ENCODE data around the gene SENP3. TPM values are rescaled to one million over a fixed set of nuclear protein-coding genes. Genes with fewer than 3 reads are reported as not detected.

SENP3 gene
- total and polyA plus RNA-seq, 2 donors (not counting 3 experiments of a cell fraction or from before 2014, with no cell fraction given), result 63.4 to 96.5 TPM

GRCh38 chr17:7513850-7514419, 47.8 kb upstream of the SENP3 start:
- Histone ChIP-seq H3K36me3 (ENCODE audit: control insufficient read depth in 2 of 2, extremely low read depth in 1 of 2, insufficient read depth in 2 of 2, low read length in 2 of 2) (peaks cover 16 to 49% of the 10 kb centered on the region in 2 experiments), H3K9me1 (replicated peaks; ENCODE audit: control insufficient read depth, extremely low read depth, insufficient read depth, low read length) (no peaks in the 10 kb centered on the region), H3K9ac (replicated peaks; ENCODE audit: extremely low read depth, insufficient read depth, low read length) (no peak overlapping the region), H3K4me3 (replicated peaks in 1 of 3; ENCODE audit: insufficient read depth in 1 of 3, low read depth in 1 of 3, low read length in 3 of 3) (no peak overlapping the region), H3K27ac (ENCODE audit: insufficient read depth, low read depth, low read length) (no peak overlapping the region), H3K4me2 (ENCODE audit: insufficient read depth, low read length) (no peak overlapping the region), H3K4me1 (ENCODE audit: control insufficient read depth, extremely low read depth, insufficient read depth, low read length) (no peaks in the 10 kb centered on the region), H3K9me3 (replicated peaks; ENCODE audit: control insufficient read depth, insufficient read depth, low read length) (no peaks in the 10 kb centered on the region), H3K27me3 (ENCODE audit: control insufficient read depth in 2 of 2, insufficient read depth in 2 of 2, low read length in 2 of 2) (no peaks in the 10 kb centered on the region), H4K20me1 (replicated peaks; ENCODE audit: control insufficient read depth, extremely low read depth, insufficient read depth, low read length) (no peaks in the 10 kb centered on the region), H3K79me2 (ENCODE audit: control insufficient read depth, insufficient read depth, low read length) (no peaks in the 10 kb centered on the region), H2AFZ (ENCODE audit: low read depth, low read length) (no peak overlapping the region)
- BruUV-seq (replicated peaks), result no TSS peak
- CTCF ChIA-PET, result interaction anchor here (0.8 to 5.7 kb wide), 22 partner anchors 9 to 527 kb away, joined by 3 to 314 read pairs (median 5); partner anchors contain the start of genes NEURL4, SENP3, TMEM256 and TNFSF12
- intact Hi-C loops (cut with micrococcal nuclease) (loop anchor here (1.0 kb wide), 2 partner anchors 47 to 75 kb away; partner anchors contain the start of gene SENP3), dilution Hi-C loops (cut with MboI; ENCODE audit: extremely low pct_ligation_motif_present, low sequenced_read_pairs) (no loop called here)
- no peak for DNase-seq (ENCODE audit: low read depth, low spot score)
- TF ChIP-seq EZH2 (IDR thresholded peaks at IDR 0.05; ENCODE audit: borderline replicate concordance, low read depth, low read length, severe bottlenecking), result no peak
- no peak for TF ChIP-seq GATA2 (IDR thresholded peaks at IDR 0.05; ENCODE audit: insufficient read depth, insufficient read length, low read depth, low read length)
- no peak for TF ChIP-seq FOS (IDR thresholded peaks at IDR 0.05; ENCODE audit: borderline replicate concordance, insufficient read depth, low read length)
- no peak for TF ChIP-seq POLR2A (IDR thresholded peaks at IDR 0.05; ENCODE audit: low read depth, low read length)
- no peak for TF ChIP-seq POLR2AphosphoS5 (IDR thresholded peaks at IDR 0.05; ENCODE audit: insufficient read depth, low read depth, low read length)
- TF ChIP-seq MAX (IDR thresholded peaks at IDR 0.05; ENCODE audit: insufficient read depth, insufficient read length), result no peak
- TF ChIP-seq MYC (IDR thresholded peaks at IDR 0.05; ENCODE audit: low read depth, low read length), result no peak
- TF ChIP-seq CTCF (IDR thresholded peaks at IDR 0.05; ENCODE audit: extremely low read depth in 1 of 2, insufficient read depth in 1 of 2, low read depth in 1 of 2, low read length in 2 of 2), result no peak
- TF ChIP-seq JUN (IDR thresholded peaks at IDR 0.05; ENCODE audit: borderline replicate concordance, insufficient read depth, insufficient read length, low read depth), result no peak
- no peak for FAIRE-seq
- POLR2A ChIA-PET, result interaction anchor here (0.7 to 0.9 kb wide), 3 partner anchors 30 to 66 kb away, joined by 3 read pairs; partner anchors contain the start of genes CD68 and POLR2A
